ENCODE data around the gene MN1. TPM values are rescaled to one million over a fixed set of nuclear protein-coding genes. Genes with fewer than 3 reads are reported as not detected.
A peak's percentile ranks its signal among the peaks of the same experiment; 100 is the strongest.

MN1 gene
- total RNA-seq: 1 to 10 TPM; 1.0 to 5.6 TPM

GRCh38 chr22:27801616-27802345 lies at the start of gene MN1:
TSS of gene MN1 (minus strand) at chr22:27801756. CDS start at chr22:27800543, 1,213 bp downstream.
- H3K4me3 ChIP-seq: peak within 1 kb of the TSS; percentile 74 to 80
- H3K27me3 ChIP-seq: peaks cover 0 to 9% of the 10 kb centered on the region in 2 donors
- no peaks in the 10 kb centered on the region for H3K9me3 ChIP-seq
- peak within 1 kb of the TSS; percentile 45 to 62 (median 49) for H3K27ac ChIP-seq
- no peaks in the 10 kb centered on the region for H3K36me3 ChIP-seq (replicated peaks in 1 of 2; ENCODE audit: insufficient read depth in 1 of 2, low read depth in 2 of 2)
- 0% methylated on average over 7 to 59 of the region's 59 CpGs for WGBS, 2 donors
- no peak for TF ChIP-seq POLR2A (IDR thresholded peaks at IDR 0.05)
- TF ChIP-seq CTCF (IDR thresholded peaks at IDR 0.05): no peak
- peaks cover 34% of the 10 kb centered on the region for H3K4me1 ChIP-seq
- DNase-seq (peak; percentile 21 to 56 (median 39)), ATAC-seq (peak; percentile 47)
- intact Hi-C loops (cut with DNase I): loop anchor here (10.0 kb wide), 2 partner anchors 397 to 1047 kb away; no protein-coding TSS in a partner anchor

- ATAC-seq (peak; percentile 33), DNase-seq (no peak)
- Histone ChIP-seq H3K4me1 (peaks cover 8% of the 10 kb centered on the region), H3K27ac (peak overlapping the region in 2 of 4 donors; percentile 9 to 27), H3K36me3 (replicated peaks in 1 of 2; ENCODE audit: insufficient read depth in 1 of 2, low read depth in 2 of 2) (peaks cover 0 to 15% of the 10 kb centered on the region in 2 donors), H3K27me3 (peaks cover 0 to 3% of the 10 kb centered on the region in 2 donors), H3K9me3 (no peaks in the 10 kb centered on the region), H3K4me3 (no peak overlapping the region)
- intact Hi-C loops (cut with DNase I): no loop called here
- TF ChIP-seq POLR2A (IDR thresholded peaks at IDR 0.05) (no peak), CTCF (IDR thresholded peaks at IDR 0.05) (no peak)
- 35 to 48% methylated on average over 6 of the region's 6 CpGs for whole genome bisulfite sequencing, 2 donors
These were observed 48.5 kb upstream of the MN1 start for GRCh38 chr22:27850000-27850521.

GRCh38 chr22:27848005-27848404 lies 46.4 kb upstream of the MN1 start:
- WGBS, 2 donors: 89 to 100% methylated on average over 1 of the region's 1 CpG
- Histone ChIP-seq H3K4me1 (peaks cover 8% of the 10 kb centered on the region), H3K4me3 (no peak overlapping the region), H3K27me3 (no peaks in the 10 kb centered on the region), H3K27ac (no peak overlapping the region), H3K9me3 (no peaks in the 10 kb centered on the region), H3K36me3 (replicated peaks in 1 of 2; ENCODE audit: insufficient read depth in 1 of 2, low read depth in 2 of 2) (peaks cover 0 to 12% of the 10 kb centered on the region in 2 donors)
- ATAC-seq: no peak
- intact Hi-C loops (cut with DNase I): no loop called here
- TF ChIP-seq CTCF (IDR thresholded peaks at IDR 0.05) (no peak), POLR2A (IDR thresholded peaks at IDR 0.05) (no peak)
- no peak for DNase-seq

- Histone ChIP-seq H3K27ac (no peak overlapping the region), H3K4me3 (no peak overlapping the region), H3K36me3 (replicated peaks in 1 of 2; ENCODE audit: insufficient read depth in 1 of 2, low read depth in 2 of 2) (peaks cover 0 to 5% of the 10 kb centered on the region in 2 donors), H3K27me3 (no peaks in the 10 kb centered on the region), H3K9me3 (no peaks in the 10 kb centered on the region), H3K4me1 (peaks cover 16% of the 10 kb centered on the region)
- ATAC-seq: no peak
- TF ChIP-seq POLR2A (IDR thresholded peaks at IDR 0.05): no peak
- TF ChIP-seq CTCF (IDR thresholded peaks at IDR 0.05): no peak
- DNase-seq: no peak
- intact Hi-C loops (cut with DNase I): no loop called here
- WGBS, 2 donors: 88 to 91% methylated on average over 9 of the region's 9 CpGs
These were observed 45.4 kb upstream of the MN1 start for GRCh38 chr22:27846910-27847309.
